Mammary epithelial cell (primary cell): Measurements from ENCODE around the gene DDX1.

Source experiments
- EZH2 ChIP-seq: IDR thresholded peaks from 2 replicates; pipeline ENCODE4 v1.6.1; 2012; ENCODE audit warnings: low read length, inconsistent platforms, borderline replicate concordance
- TF ChIP-seq, protein P1 (sequence below), 2 donors: IDR thresholded peaks in 1 of 2; conservative IDR thresholded peaks in 1 of 2; 2 replicates each; pipeline ENCODE4 v1.5.1; 2011 to 2012; ENCODE audit warnings: inconsistent platforms in 2 of 2, low read length in 2 of 2, mild to moderate bottlenecking in 2 of 2, control low read depth in 1 of 2, low read depth in 1 of 2; ENCODE audit not compliant: insufficient read depth in 1 of 2; ENCODE audit errors: extremely low read depth in 1 of 2

DNA sequence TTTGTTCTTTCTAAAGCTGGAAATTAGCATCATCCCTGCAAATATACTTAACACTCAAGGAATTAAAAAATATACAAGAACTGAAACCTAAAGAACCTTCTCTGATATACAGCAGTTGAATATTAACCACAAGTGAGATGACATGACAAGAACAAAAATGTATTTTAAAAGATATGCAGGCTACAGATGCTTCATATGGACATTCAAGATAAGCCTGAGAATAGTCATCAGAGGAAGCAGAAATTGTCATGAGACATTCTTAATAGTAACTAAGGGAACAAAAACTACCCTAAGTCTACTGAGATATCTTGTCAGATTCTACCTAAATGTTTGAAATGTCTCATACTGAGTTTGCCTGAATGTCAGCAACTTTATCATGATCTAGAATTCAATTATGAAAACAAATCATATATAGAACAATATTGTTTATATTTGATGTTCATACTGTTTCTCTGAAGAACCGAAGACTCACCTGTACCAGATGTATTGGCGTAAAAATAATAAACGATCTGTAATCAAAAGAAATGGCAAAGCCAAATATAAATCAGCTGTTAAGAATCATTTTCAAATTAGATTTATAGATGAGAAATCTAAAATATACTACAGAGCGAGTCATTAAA lies 35.2 kb upstream of the DDX1 start:
- TF ChIP-seq, protein P1, sequence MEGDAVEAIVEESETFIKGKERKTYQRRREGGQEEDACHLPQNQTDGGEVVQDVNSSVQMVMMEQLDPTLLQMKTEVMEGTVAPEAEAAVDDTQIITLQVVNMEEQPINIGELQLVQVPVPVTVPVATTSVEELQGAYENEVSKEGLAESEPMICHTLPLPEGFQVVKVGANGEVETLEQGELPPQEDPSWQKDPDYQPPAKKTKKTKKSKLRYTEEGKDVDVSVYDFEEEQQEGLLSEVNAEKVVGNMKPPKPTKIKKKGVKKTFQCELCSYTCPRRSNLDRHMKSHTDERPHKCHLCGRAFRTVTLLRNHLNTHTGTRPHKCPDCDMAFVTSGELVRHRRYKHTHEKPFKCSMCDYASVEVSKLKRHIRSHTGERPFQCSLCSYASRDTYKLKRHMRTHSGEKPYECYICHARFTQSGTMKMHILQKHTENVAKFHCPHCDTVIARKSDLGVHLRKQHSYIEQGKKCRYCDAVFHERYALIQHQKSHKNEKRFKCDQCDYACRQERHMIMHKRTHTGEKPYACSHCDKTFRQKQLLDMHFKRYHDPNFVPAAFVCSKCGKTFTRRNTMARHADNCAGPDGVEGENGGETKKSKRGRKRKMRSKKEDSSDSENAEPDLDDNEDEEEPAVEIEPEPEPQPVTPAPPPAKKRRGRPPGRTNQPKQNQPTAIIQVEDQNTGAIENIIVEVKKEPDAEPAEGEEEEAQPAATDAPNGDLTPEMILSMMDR (conservative IDR thresholded peaks at IDR 0.05 in 1 of 2, IDR thresholded peaks at IDR 0.05 in 1 of 2; ENCODE audit: extremely low read depth in 1 of 2, insufficient read depth in 1 of 2, low read depth in 1 of 2, low read length in 2 of 2): no peak
- TF ChIP-seq EZH2: no peak
